ENCODE data around the gene AMOTL2.

Gene AMOTL2

DNA sequence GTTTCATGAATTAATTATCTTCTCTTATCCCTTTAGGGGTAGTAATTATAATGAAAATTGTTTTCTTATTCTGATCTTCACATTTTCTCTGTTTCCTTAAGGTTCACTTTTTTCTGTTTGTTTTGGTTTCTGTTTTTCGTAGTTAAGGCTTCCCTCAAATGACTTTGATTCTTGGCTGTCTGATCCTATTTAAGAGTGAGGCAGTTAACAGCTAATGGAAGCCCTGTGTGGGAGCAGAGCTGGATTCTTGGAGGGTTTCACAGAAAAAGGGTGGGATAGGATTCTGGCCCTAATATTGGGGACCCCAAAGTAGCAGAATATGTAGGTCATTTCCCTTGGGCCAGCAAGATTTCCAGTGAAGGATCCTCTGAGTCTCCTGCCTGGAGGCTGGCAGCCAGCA, 6.8 kb upstream of the AMOTL2 start:
- DNase-seq (ENCODE audit: extremely low spot score, insufficient read length, low read depth) (no peak), FAIRE-seq (no peak)

DNA sequence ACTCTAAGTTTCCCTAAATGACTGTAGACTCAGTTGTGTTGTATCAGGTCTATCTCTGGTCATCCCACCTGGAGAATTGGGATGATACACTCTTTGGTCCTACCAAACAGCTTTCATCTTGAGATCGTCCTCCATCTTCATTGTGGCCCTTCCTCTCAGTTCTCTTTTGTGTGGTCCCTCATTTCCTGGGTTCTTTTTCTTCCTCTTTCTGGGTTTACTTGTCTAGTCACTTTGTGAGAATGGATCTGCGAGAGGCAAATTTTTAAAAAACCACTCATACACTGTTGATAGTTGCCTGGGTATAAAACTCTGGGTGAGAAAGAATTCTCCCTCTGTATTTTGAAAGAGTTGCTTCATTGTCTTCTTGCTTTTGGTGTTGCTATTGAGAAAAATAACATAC, 6.0 kb upstream of the AMOTL2 start:
- DNase-seq (ENCODE audit: extremely low spot score, insufficient read length, low read depth) = no peak
- FAIRE-seq = no peak

GRCh38 chr3:134378818-134379217, 4.6 kb upstream of the AMOTL2 start:
- no peak for DNase-seq (ENCODE audit: extremely low spot score, insufficient read length, low read depth)
- FAIRE-seq = no peak

DNA sequence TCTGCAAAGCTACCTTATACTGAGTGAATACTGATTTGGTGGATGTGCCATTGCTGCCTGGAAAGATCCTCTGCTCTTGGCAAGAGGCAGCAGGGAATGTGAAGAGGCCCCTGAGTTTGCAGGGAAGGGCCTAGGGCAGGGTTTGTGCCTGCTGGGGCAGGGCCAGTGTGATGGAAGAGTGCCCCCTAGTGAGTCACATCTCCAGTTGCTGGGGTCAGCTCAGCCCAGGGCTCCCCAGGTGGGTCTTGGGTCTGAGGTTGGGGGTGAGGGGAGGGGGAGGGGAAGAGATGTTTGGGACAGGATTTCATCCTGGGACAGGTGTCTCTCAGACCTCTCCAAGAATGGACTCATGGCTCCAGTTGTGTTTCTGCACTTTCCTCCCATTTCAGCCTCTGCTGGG, 4.1 kb upstream of the AMOTL2 start:
- FAIRE-seq (no peak), DNase-seq (ENCODE audit: extremely low spot score, insufficient read length, low read depth) (no peak)

DNA sequence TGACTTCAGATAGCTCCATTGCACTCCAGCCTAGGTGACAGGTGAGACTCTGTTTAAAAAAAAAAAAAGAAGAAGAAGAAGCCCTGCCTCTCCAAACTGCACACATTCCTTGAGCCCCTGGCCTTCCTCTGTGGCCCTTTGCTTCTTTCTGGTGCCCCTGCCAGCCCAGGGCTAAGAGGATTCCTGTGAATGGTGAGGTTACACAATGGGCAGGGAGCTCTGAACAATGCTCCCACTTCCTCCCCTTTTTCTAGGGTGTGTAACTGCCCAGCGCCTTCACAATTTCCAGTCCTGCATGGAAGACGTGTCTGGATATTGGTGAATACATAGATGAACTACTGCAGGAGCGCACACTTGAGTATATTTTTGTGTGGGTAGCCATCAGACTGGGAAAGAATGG, 3.6 kb upstream of the AMOTL2 start:
- FAIRE-seq (no peak), DNase-seq (ENCODE audit: extremely low spot score, insufficient read length, low read depth) (no peak)

- FAIRE-seq (no peak), DNase-seq (ENCODE audit: extremely low spot score, insufficient read length, low read depth) (no peak)
These were observed 2.7 kb upstream of the AMOTL2 start for GRCh38 chr3:134376786-134377426.

- FAIRE-seq (no peak), DNase-seq (ENCODE audit: extremely low spot score, insufficient read length, low read depth) (no peak)
These were observed 2.1 kb upstream of the AMOTL2 start for GRCh38 chr3:134376385-134376765.

DNA sequence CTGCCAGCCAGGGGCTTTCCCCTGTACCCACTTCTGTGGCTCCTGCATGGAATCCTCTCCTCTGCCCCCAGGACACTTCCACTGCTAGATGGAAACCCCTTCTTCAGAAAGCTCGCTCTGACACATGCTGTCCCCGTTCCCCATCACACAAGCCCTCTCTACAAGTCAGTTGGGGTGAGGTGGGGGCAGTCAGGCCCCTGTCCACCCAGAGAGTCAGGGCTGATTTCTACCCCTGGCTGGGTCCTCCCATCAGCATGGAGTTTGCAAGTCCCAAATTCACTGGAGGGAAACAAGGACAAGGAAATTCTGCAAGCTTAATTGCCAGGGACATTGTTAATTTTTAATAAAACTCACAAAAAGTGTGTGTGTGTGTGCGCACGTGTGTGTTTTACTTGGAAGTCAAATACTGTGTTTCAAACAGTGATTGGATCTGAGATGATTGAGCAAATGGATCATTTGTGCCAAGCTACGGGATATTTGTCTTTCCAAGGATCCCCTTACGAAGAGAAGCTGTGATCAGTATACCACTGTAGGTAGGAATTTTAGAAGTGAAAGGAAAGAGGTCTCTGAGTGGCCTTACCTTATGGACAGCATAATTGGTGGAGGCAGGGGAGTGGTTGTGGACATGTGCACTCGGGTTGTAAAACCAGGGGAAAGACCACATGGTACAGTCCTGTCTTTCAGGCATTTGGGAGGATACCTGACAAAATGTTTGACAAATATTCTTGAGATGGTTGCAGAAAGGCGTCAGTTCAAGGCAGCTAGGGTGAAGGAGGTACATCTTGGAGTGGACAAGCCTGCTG, 1.5 kb upstream of the AMOTL2 start:
- FAIRE-seq (no peak), DNase-seq (ENCODE audit: extremely low spot score, insufficient read length, low read depth) (no peak)

DNA sequence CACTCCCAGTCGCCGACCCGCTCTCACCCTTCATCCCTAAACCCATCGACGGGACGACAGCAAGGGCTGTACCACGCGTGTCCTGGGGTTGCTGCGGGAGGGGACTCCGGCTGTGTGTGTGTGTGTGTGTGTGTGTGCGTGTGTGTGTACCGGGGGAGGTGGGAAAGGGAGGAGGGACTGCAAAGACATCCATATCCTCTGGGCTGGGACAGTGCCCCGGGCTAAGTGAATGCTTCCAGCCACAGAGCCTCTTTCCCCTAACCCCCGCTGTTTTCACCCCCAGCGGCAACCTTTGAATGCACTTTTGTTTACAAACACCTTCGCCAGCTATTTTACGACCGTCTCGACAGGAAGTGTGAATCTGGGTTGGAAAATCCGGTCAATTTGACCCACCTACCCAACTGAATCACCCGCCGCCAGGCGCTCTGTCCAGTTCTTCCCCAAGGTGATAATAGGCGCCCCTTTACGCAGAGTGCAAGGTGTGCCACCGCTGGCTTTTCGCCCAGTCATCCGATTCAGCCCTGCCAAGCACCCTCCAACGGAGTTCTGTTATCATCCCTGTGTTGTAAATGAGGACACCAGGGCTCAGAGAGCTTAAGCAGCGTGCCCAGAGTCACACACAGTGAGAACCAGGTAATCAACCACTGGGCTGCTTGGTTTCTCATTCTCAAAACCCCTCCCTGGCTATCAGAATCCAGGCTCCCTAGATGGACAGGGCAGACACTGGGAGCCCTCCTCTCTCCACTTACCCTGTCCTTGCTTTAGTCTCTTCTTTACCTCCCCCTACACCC, 739 bp upstream of the AMOTL2 start:
- no peak for FAIRE-seq

DNA sequence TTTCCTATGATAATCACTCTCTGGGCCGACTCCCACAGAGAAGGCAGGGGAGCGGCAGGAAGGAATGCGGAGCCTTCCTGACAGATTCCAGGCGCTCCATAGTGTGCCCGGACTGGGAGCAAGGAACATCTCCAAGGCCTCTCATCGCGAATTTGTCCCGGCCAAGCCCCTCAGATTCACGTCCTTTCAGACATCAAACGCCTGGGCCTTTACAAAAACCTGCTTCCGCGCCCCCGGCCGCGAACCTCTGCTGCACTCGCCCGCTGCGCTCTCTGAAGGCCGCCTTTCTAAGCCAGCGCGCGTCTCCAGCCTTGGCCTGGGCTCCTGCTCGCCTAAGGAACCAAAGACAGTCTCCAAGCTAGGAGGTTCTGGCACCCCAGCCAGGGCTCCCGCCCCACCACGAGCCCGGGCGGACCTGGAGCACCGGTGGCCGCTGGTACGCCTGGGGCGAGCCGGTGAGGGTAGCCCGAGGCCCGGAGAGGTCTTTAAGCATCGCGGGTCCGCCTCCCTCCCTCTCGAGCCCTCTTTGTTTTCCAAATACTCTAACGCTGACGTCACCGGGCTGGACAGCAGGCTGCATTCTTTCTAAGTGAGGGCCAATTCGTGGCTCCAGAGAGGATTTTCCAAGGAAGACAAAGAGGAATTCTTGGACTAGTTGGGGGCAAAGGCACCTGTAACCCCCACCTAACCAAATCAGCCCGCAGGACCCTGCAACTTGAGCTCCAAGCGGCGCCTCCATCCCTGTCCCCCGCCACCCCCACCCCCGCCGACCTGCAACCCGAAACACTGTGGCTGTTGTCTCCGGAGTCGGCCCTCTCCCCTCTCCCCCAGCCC, 759 bp downstream of the AMOTL2 start:
- DNase-seq (ENCODE audit: extremely low spot score, insufficient read length, low read depth) = no peak
- FAIRE-seq = no peak

More for the DNA sequence above, 739 bp upstream of the AMOTL2 start:
- no peak for DNase-seq (ENCODE audit: extremely low spot score, insufficient read length, low read depth)

DNA sequence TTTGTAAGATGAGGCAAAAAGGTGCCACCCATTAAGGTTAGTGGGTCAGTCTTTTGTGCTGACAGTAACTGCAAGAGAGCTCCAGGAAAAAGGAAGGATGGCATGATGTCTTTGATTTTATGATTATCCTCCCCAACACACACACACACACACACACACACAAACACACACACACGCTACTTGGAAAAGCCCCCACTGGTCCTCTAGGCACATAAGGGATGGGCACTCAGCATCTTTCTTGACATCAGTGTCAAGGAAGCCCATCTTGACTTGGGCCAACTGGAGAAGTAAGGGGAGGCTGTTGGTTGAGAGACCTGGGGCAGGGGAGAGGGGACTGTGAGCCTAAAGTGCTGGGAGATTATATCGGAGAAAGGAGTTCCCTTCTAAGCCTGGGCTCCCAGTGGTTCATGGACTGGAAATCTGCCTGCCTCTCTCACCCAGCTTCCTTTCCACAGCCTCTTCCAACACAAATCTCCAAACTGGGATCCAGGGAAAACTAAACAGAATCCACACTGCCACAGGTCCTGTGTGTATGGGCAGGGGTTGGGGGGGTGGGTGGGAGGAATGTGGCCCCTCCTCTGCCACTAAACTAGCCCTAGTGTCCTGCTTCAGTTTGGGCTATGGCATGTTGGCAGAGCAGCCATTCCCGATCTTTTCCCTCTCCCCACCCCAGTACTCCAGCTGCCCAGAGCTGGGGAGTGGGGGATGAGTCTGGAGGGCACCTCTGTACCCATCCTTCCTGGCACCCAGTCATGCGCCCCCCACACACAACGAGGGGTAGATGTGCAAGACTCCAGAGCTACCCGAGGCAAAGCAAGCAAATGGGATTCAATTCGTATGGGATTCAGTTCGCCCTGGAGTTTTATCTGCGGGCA, 1.6 kb downstream of the AMOTL2 start:
- no peak for DNase-seq (ENCODE audit: extremely low spot score, insufficient read length, low read depth)
- no peak for FAIRE-seq

DNA sequence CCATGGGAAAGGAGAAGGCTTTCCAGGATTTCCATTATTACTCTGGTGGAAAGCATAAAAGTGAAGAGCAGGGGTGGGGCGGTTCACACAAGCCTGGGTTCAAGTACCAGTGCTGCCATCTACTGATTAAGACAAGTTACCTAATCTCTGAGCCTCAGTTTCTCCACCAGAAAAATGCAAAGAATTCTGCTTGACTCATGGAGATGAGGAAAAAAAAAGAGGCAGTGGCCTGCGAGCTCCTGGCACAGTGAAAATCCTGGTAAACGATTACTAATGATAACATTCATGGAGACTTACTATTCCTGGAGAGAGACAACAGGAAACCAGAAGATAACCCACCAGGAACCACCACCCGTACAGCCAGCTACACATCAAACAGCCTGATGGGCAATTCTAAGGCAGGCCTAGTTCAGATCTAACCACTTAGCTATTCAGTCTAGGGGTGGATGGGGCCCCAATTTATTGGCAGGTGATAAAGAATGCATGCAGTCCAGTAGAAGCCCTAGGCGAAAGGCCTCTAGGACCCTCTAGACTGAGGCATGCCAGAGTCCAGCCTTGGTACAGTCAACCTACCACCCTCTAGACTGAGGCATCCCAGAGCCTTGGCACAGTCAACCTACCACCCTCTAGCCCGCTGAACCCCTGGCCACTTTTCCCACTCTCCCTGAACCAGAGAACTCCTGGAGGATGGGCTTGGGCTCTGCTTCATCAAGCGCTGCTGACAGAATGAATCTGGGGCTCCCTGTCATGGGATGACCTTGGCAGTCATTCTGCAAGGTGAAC, 2.5 kb downstream of the AMOTL2 start:
- DNase-seq (ENCODE audit: extremely low spot score, insufficient read length, low read depth) = no peak
- no peak for FAIRE-seq

DNA sequence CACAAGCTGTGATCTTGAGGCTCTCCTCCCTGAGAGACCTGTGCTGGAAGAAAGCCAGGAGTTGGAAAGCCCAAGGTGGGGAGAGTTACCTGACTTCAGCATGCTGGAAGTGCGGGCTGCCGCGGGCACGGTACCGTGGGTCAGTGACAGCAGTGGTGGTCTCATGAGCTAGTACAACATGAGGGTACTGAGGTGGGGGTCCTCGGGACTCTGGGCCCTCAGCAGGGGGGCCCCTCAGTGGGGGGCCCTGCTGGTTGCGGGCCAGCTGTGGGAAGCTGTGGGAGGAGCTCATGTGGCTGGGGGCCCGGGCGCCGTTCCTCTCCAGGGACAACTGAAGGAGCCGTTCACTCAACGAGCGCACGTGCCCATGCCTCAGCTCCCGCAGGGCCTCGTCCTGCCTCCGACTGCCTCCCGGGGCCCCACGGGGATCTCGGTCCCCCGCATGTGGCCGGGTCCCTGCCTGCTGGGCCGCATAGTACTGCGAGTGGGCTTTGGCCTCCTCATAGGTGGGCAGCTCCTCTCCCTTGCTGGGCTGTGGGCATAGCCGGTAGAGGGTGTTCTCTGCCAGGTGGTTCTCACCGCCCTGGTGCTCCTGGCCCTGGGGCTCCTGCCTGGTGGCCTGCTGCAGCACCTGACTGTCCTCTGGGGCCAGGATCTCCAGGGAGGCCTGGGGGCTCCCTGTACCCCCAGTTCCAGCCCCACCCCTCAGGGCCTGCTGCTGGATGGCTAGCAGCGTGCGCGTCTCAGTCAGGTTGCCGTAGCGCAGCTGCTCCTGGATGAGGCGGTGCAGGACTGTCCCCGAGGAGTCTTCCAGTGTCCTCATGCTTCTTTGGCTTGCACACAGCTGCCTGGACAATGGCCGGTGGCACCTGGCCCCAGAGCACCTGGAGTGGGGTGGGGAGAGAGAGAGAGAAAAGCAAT, 3.4 kb downstream of the AMOTL2 start:
- no peak for DNase-seq (ENCODE audit: extremely low spot score, insufficient read length, low read depth)
- no peak for FAIRE-seq

GRCh38 chr3:134369861-134370596, 4.2 kb downstream of the AMOTL2 start:
- no peak for DNase-seq (ENCODE audit: extremely low spot score, insufficient read length, low read depth)
- no peak for FAIRE-seq

- DNase-seq (ENCODE audit: extremely low spot score, insufficient read length, low read depth) = no peak
- FAIRE-seq = no peak
These were observed 5.0 kb downstream of the AMOTL2 start for GRCh38 chr3:134369231-134369741.

- no peak for DNase-seq (ENCODE audit: extremely low spot score, insufficient read length, low read depth)
These were observed 5.5 kb downstream of the AMOTL2 start for GRCh38 chr3:134368751-134369105.

More at GRCh38 chr3:134368751-134369105, 5.5 kb downstream of the AMOTL2 start:
- FAIRE-seq = no peak

Data from GM18507 (cell line).